NT2/D1 (cell line): ENCODE data around the gene DOCK2.

Experiments used
- SUZ12 ChIP-seq: IDR thresholded peaks from 2 replicates; pipeline ENCODE4 v1.6.1; 2011; ENCODE audit not compliant: insufficient read length, insufficient read depth; ENCODE audit errors: extremely low read depth
- YY1 ChIP-seq: IDR thresholded peaks from 2 replicates; pipeline ENCODE4 v1.6.1; 2011; ENCODE audit not compliant: insufficient read length, insufficient read depth

GRCh38 chr5:169703813-169704212 is 66.7 kb downstream of the DOCK2 start:
- TF ChIP-seq YY1: no peak
- no peak for TF ChIP-seq SUZ12
